Ovary (tissue), 3 donors: Measurements from ENCODE around the gene DMXL2.

Experiments used
- CTCF ChIP-seq, 3 donors: fragments of 450-650 bp in 2 of 3; fragments of 200-600 bp in 1 of 3; IDR thresholded peaks; one replicate each; pipeline versions ENCODE4 v1.5.1 to v1.8.0; 2016 to 2022; ENCODE audit warnings: antibody characterized with exemption in 3 of 3, mild to moderate bottlenecking in 1 of 3
- EP300 ChIP-seq: sonication (generic); formaldehyde crosslinking; IDR thresholded peaks from one replicate; pipeline ENCODE4 v1.6.1; 2017; ENCODE audit warnings: antibody characterized with exemption
- donor health status: DM: no; HTN: no; CAD: no.

DNA sequence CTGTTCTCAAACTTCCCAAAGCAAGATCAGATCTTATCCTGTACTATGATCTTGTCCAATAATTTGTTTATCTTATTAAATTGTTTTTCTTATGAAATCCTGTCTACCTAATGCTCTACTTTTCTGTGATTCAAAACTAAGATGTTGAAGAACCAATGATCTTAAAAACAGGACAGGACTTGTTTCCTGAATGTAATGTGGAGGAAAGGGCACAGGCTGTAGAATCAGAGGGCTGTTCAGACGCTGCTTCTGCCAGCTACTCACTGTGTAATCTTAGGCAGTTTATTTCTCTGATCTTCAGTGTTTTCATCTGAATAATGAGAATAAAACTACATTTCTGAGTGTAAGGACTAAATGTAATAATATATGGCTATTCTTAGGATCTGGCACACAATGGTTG lies 20.1 kb upstream of the DMXL2 start:
- TF ChIP-seq CTCF (IDR thresholded peaks at IDR 0.05) (no peak), EP300 (no peak)
